ENCODE data around the gene NUP210. TPM values are rescaled to one million over a fixed set of nuclear protein-coding genes. Genes with fewer than 3 reads are reported as not detected.

Gene NUP210
- total RNA-seq, 1 experiment from 2014 or later: 8.4 TPM

GRCh38 chr3:13407926-13408325, 12.2 kb downstream of the NUP210 start:
- no peak for DNase-seq (ENCODE audit: unreplicated experiment)
- H3K4me1 Mint-ChIP-seq (ENCODE audit: insufficient read depth, unreplicated experiment): no peaks in the 10 kb centered on the region
- BruUV-seq (replicated peaks): no TSS peak
- H3K36me3 Mint-ChIP-seq (ENCODE audit: insufficient read depth, unreplicated experiment): no peaks in the 10 kb centered on the region
- intact Hi-C loops (cut with micrococcal nuclease): no loop called here
- ChIA-PET POLR2A (no interaction called here), CTCF (no interaction called here)
- no peak overlapping the region for H3K27ac Mint-ChIP-seq (ENCODE audit: low read depth, unreplicated experiment)
- H3K9me3 Mint-ChIP-seq (ENCODE audit: unreplicated experiment): peaks cover 12% of the 10 kb centered on the region
- H3K4me3 Mint-ChIP-seq (ENCODE audit: unreplicated experiment): no peak overlapping the region
- H3K27me3 Mint-ChIP-seq (ENCODE audit: insufficient read depth, unreplicated experiment): no peaks in the 10 kb centered on the region
- TF ChIP-seq CTCF (IDR thresholded peaks at IDR 0.05; ENCODE audit: unreplicated experiment): no peak

GRCh38 chr3:13407475-13407874, 12.6 kb downstream of the NUP210 start:
- ChIA-PET CTCF (no interaction called here), POLR2A (no interaction called here)
- Mint-ChIP-seq H3K27ac (ENCODE audit: low read depth, unreplicated experiment) (no peak overlapping the region), H3K4me3 (ENCODE audit: unreplicated experiment) (no peak overlapping the region), H3K4me1 (ENCODE audit: insufficient read depth, unreplicated experiment) (no peaks in the 10 kb centered on the region), H3K36me3 (ENCODE audit: insufficient read depth, unreplicated experiment) (no peaks in the 10 kb centered on the region), H3K27me3 (ENCODE audit: insufficient read depth, unreplicated experiment) (no peaks in the 10 kb centered on the region), H3K9me3 (ENCODE audit: unreplicated experiment) (peaks cover 12% of the 10 kb centered on the region)
- intact Hi-C loops (cut with micrococcal nuclease): no loop called here
- no TSS peak for BruUV-seq (replicated peaks)
- DNase-seq (ENCODE audit: unreplicated experiment): no peak
- TF ChIP-seq CTCF (IDR thresholded peaks at IDR 0.05; ENCODE audit: unreplicated experiment): no peak

- TF ChIP-seq CTCF (IDR thresholded peaks at IDR 0.05; ENCODE audit: unreplicated experiment): no peak
- CTCF ChIA-PET: interaction anchor here (0.6 to 0.8 kb wide), 2 partner anchors 31 to 522 kb away, joined by 3 to 4 read pairs; no protein-coding TSS in a partner anchor
- Mint-ChIP-seq H3K36me3 (ENCODE audit: insufficient read depth, unreplicated experiment) (no peaks in the 10 kb centered on the region), H3K4me1 (ENCODE audit: insufficient read depth, unreplicated experiment) (no peaks in the 10 kb centered on the region), H3K27me3 (ENCODE audit: insufficient read depth, unreplicated experiment) (no peaks in the 10 kb centered on the region), H3K9me3 (ENCODE audit: unreplicated experiment) (peaks cover 12% of the 10 kb centered on the region), H3K4me3 (ENCODE audit: unreplicated experiment) (no peak overlapping the region), H3K27ac (ENCODE audit: low read depth, unreplicated experiment) (no peak overlapping the region)
- BruUV-seq (replicated peaks): no TSS peak
- intact Hi-C loops (cut with micrococcal nuclease): no loop called here
- POLR2A ChIA-PET: no interaction called here
- no peak for DNase-seq (ENCODE audit: unreplicated experiment)
Observed at GRCh38 chr3:13406190-13406589, 13.9 kb downstream of the NUP210 start.

- no peaks in the 10 kb centered on the region for H3K27me3 Mint-ChIP-seq (ENCODE audit: insufficient read depth, unreplicated experiment)
- CTCF ChIA-PET: interaction anchor here (0.6 to 0.8 kb wide), 2 partner anchors 14 to 32 kb away, joined by 3 to 4 read pairs; no protein-coding TSS in a partner anchor
- H3K27ac Mint-ChIP-seq (ENCODE audit: low read depth, unreplicated experiment): no peak overlapping the region
- no peak overlapping the region for H3K4me3 Mint-ChIP-seq (ENCODE audit: unreplicated experiment)
- POLR2A ChIA-PET: no interaction called here
- DNase-seq (ENCODE audit: unreplicated experiment): no peak
- no peak for TF ChIP-seq CTCF (IDR thresholded peaks at IDR 0.05; ENCODE audit: unreplicated experiment)
- H3K4me1 Mint-ChIP-seq (ENCODE audit: insufficient read depth, unreplicated experiment): no peaks in the 10 kb centered on the region
- intact Hi-C loops (cut with micrococcal nuclease): no loop called here
- BruUV-seq (replicated peaks): no TSS peak
- peaks cover 12% of the 10 kb centered on the region for H3K9me3 Mint-ChIP-seq (ENCODE audit: unreplicated experiment)
- no peaks in the 10 kb centered on the region for H3K36me3 Mint-ChIP-seq (ENCODE audit: insufficient read depth, unreplicated experiment)
Observed at GRCh38 chr3:13405614-13406013, 14.5 kb downstream of the NUP210 start.

All from MCF 10A (cell line).